Testis (tissue), 2 donors: ENCODE data around the gene TMTC4.

ENCODE experiments used
- CTCF ChIP-seq, 3 experiments: fragments of 450-650 bp in 2 of 3; fragments of 200-600 bp in 1 of 3; sonication (generic) in 1 of 3; IDR thresholded peaks; one replicate each; pipeline ENCODE4 v1.5.1; 2016 to 2019; ENCODE audit warnings: antibody characterized with exemption in 3 of 3, mild to moderate bottlenecking in 2 of 3, moderate library complexity in 1 of 3
- POLR2A ChIP-seq: fragments of 450-650 bp; IDR thresholded peaks from one replicate; pipeline ENCODE4 v1.6.1; 2017; ENCODE audit warnings: antibody characterized with exemption, mild to moderate bottlenecking, moderate library complexity

- TF ChIP-seq CTCF (IDR thresholded peaks at IDR 0.05) (no peak), POLR2A (no peak)
Measured at GRCh38 chr13:100673376-100673712, 1.3 kb downstream of the TMTC4 start.
